ENCODE measurements around the gene HGD.

GRCh38 chr3:120688121-120688520 lies 6.1 kb upstream of the HGD start:
- TF ChIP-seq CTCF (conservative IDR thresholded peaks at IDR 0.05) (no peak), ZFX (IDR thresholded peaks at IDR 0.05) (no peak)
